ENCODE results near the gene JMJD1C.

GRCh38 chr10:63416376-63416775 lies 49.4 kb downstream of the JMJD1C start:
- TF ChIP-seq POLR2A (IDR thresholded peaks at IDR 0.05; ENCODE audit: low read length) (no peak), GATA1 (IDR thresholded peaks at IDR 0.05; ENCODE audit: low read depth, low read length) (no peak)
